T-cell (primary cell): Measurements from ENCODE around the gene FZR1. TPM values are rescaled to one million over a fixed set of nuclear protein-coding genes. Genes with fewer than 3 reads are reported as not detected.
A peak's percentile ranks its signal among the peaks of the same experiment; 100 is the strongest.

Experiments
- ATAC-seq, 4 experiments: fragments of 200-7000 bp in 3 of 4; fragments of 150-1000 bp in 1 of 4; cut with Tn5 transposase; replicated peaks in 1 of 4; 1 replicate in 3 of 4; 2 replicates in 1 of 4; pipeline ENCODE4 v1.10.0; 2021; ENCODE audit warnings: moderate library complexity in 3 of 4, mild to moderate bottlenecking in 2 of 4, moderate number of reproducible peaks in 1 of 4
- CTCF ChIA-PET, 2 donors: fragments of 300-600 bp; sonication (Branson Sonifier 250); formaldehyde crosslinking; loops; one replicate each; lab custom pipeline; 2022; ENCODE audit warnings: antibody characterized with exemption in 2 of 2; lab: Charles Lee
- POLR2A ChIA-PET, 2 donors: fragments of 300-600 bp; sonication (Branson Sonifier 250); formaldehyde crosslinking; loops; one replicate each; lab custom pipeline; 2022; ENCODE audit warnings: antibody characterized with exemption in 2 of 2; lab: Charles Lee
- DNase-seq, 35 experiments: peaks; one replicate each; pipeline versions ENCODE4 v3.0.0 to v3.0.0-alpha.2; 2013 to 2023
- H3K27ac ChIP-seq: one replicate; pipeline ENCODE4 v1.5.1; 2013; ENCODE audit warnings: low read length
- H3K27me3 ChIP-seq, 2 experiments: replicated peaks in 1 of 2; 1 replicate in 1 of 2; 2 replicates in 1 of 2; pipeline versions ENCODE4 v1.6.1 to v1.7.0; 2013; ENCODE audit warnings: low read length in 1 of 2, mixed read lengths in 1 of 2; ENCODE audit not compliant: control insufficient read depth in 2 of 2, insufficient read depth in 2 of 2; ENCODE audit errors: extremely low read depth in 1 of 2
- H3K36me3 ChIP-seq, 2 donors: 1 replicate in 1 of 2; 2 replicates in 1 of 2; pipeline versions ENCODE4 v1.6.1 to v1.7.0; 2013; ENCODE audit warnings: low read length in 1 of 2; ENCODE audit not compliant: control insufficient read depth in 2 of 2, insufficient read depth in 1 of 2; ENCODE audit errors: extremely low read depth in 1 of 2
- H3K4me1 ChIP-seq, 2 experiments: 1 replicate in 1 of 2; 2 replicates in 1 of 2; pipeline versions ENCODE4 v1.6.1 to v1.7.0; 2013; ENCODE audit warnings: low read length in 2 of 2, mixed read lengths in 1 of 2; ENCODE audit not compliant: insufficient read depth in 2 of 2, control insufficient read depth in 1 of 2; ENCODE audit errors: extremely low read depth in 1 of 2
- H3K4me3 ChIP-seq, 2 donors: 1 replicate in 1 of 2; 2 replicates in 1 of 2; pipeline versions ENCODE4 v1.5.1 to v1.7.0; 2013; ENCODE audit warnings: mild to moderate bottlenecking in 2 of 2, low read length in 1 of 2, moderate library complexity in 1 of 2; ENCODE audit not compliant: control insufficient read depth in 1 of 2; ENCODE audit errors: extremely low read depth in 1 of 2
- H3K9me3 ChIP-seq: 2 replicates; pipeline ENCODE4 v1.7.0; 2013
- H3K27ac Mint-ChIP-seq, 2 donors: one replicate each; pipeline ENCODE4 v1.8.0; 2020 to 2021; ENCODE audit warnings: mild to moderate bottlenecking in 2 of 2, mixed read lengths in 2 of 2
- H3K27me3 Mint-ChIP-seq, 2 donors: one replicate each; pipeline ENCODE4 v1.8.0; 2021 to 2022; ENCODE audit warnings: mixed read lengths in 2 of 2
- H3K36me3 Mint-ChIP-seq: one replicate; pipeline ENCODE4 v1.8.0; 2021; ENCODE audit warnings: mixed read lengths
- H3K4me1 Mint-ChIP-seq, 3 donors: one replicate each; pipeline ENCODE4 v1.8.0; 2020 to 2022; ENCODE audit warnings: mixed read lengths in 3 of 3, mild to moderate bottlenecking in 1 of 3
- H3K4me3 Mint-ChIP-seq, 3 donors: one replicate each; pipeline ENCODE4 v1.8.0; 2020 to 2022; ENCODE audit warnings: mild to moderate bottlenecking in 3 of 3, mixed read lengths in 3 of 3, moderate library complexity in 3 of 3
- H3K9me3 Mint-ChIP-seq, 3 donors: one replicate each; pipeline ENCODE4 v1.8.0; 2020 to 2022; ENCODE audit warnings: mixed read lengths in 3 of 3
- WGBS: methylation state at CpG from one replicate; pipeline ENCODE4 v1.1.5; 2013; ENCODE audit warnings: missing lambda C conversion rate; ENCODE audit not compliant: insufficient coverage; 5-methylcytosine and 5-hydroxymethylcytosine counted together
- total RNA-seq, 35 experiments: library from RNA in 6 of 35; stranded (reverse) in 6 of 35; fragments of 120-200 nt in 1 of 35; gene quantifications; one replicate each; pipeline versions ENCODE4 v1.2.1 to v1.2.4 and lab custom pipeline; 2013 to 2026

FZR1 gene
- total RNA-seq, 5 donors from 2014 or later (not counting 1 experiment from before 2014, with no cell fraction given), result 74.0 to 85.6 (median 77.8) TPM

- Mint-ChIP-seq H3K9me3 (no peaks in the 10 kb centered on the region), H3K4me3 (no peak overlapping the region), H3K27ac (no peak overlapping the region), H3K27me3 (no peaks in the 10 kb centered on the region), H3K36me3 (peaks cover 8% of the 10 kb centered on the region), H3K4me1 (peaks cover 47 to 81% (median 68%) of the 10 kb centered on the region in 3 donors)
- H3K9me3 ChIP-seq, result no peaks in the 10 kb centered on the region
- DNase-seq (no peak), ATAC-seq (no peak)
- no peaks in the 10 kb centered on the region for H3K27me3 ChIP-seq
- WGBS, result 94% methylated on average over 20 of the region's 26 CpGs
- ChIA-PET POLR2A (no interaction called here), CTCF (no interaction called here)
- H3K4me3 ChIP-seq, result no peak overlapping the region
- peaks cover 5 to 87% of the 10 kb centered on the region in 2 experiments for H3K4me1 ChIP-seq
- peaks cover 12 to 28% of the 10 kb centered on the region in 2 donors for H3K36me3 ChIP-seq
- H3K27ac ChIP-seq, result no peak overlapping the region
Observed at GRCh38 chr19:3511506-3512251, 5.6 kb downstream of the FZR1 start.

- peaks cover 12 to 28% of the 10 kb centered on the region in 2 donors for H3K36me3 ChIP-seq
- WGBS, result 98% methylated on average over 6 of the region's 17 CpGs
- no peaks in the 10 kb centered on the region for H3K9me3 Mint-ChIP-seq
- peaks cover 8% of the 10 kb centered on the region for H3K36me3 Mint-ChIP-seq
- ATAC-seq, result no peak
- no peaks in the 10 kb centered on the region for H3K27me3 ChIP-seq
- H3K27ac ChIP-seq, result no peak overlapping the region
- H3K4me1 ChIP-seq, result peaks cover 0 to 84% of the 10 kb centered on the region in 2 experiments
- H3K27me3 Mint-ChIP-seq, result no peaks in the 10 kb centered on the region
- ChIA-PET POLR2A (no interaction called here), CTCF (no interaction called here)
- no peak for DNase-seq
- no peak overlapping the region for H3K4me3 Mint-ChIP-seq
- peaks cover 37 to 80% (median 67%) of the 10 kb centered on the region in 3 donors for H3K4me1 Mint-ChIP-seq
- H3K27ac Mint-ChIP-seq, result no peak overlapping the region
- no peaks in the 10 kb centered on the region for H3K9me3 ChIP-seq
- no peak overlapping the region for H3K4me3 ChIP-seq
Observed at GRCh38 chr19:3512562-3513228, 6.6 kb downstream of the FZR1 start.

- no peak overlapping the region for H3K4me3 Mint-ChIP-seq
- no peaks in the 10 kb centered on the region for H3K9me3 Mint-ChIP-seq
- CTCF ChIA-PET, result no interaction called here
- Histone ChIP-seq H3K4me1 (peaks cover 0 to 76% of the 10 kb centered on the region in 2 experiments), H3K27ac (no peak overlapping the region), H3K27me3 (no peaks in the 10 kb centered on the region), H3K36me3 (peaks cover 12 to 30% of the 10 kb centered on the region in 2 donors), H3K4me3 (no peak overlapping the region), H3K9me3 (no peaks in the 10 kb centered on the region)
- POLR2A ChIA-PET, result no interaction called here
- peak overlapping the region in 1 of 2 donors; percentile 34 for H3K27ac Mint-ChIP-seq
- H3K4me1 Mint-ChIP-seq, result peaks cover 33 to 76% (median 66%) of the 10 kb centered on the region in 3 donors
- 96% methylated on average over 18 of the region's 23 CpGs for WGBS
- no peaks in the 10 kb centered on the region for H3K27me3 Mint-ChIP-seq
- peaks cover 8% of the 10 kb centered on the region for H3K36me3 Mint-ChIP-seq
- ATAC-seq (no peak), DNase-seq (no peak)
Observed at GRCh38 chr19:3513229-3514140, 7.4 kb downstream of the FZR1 start.

- no peak overlapping the region for H3K4me3 Mint-ChIP-seq
- peaks cover 18 to 64% (median 57%) of the 10 kb centered on the region in 3 donors for H3K4me1 Mint-ChIP-seq
- DNase-seq (no peak), ATAC-seq (no peak)
- POLR2A ChIA-PET, result no interaction called here
- no peak overlapping the region for H3K27ac ChIP-seq
- H3K4me3 ChIP-seq, result no peak overlapping the region
- H3K27me3 ChIP-seq, result no peaks in the 10 kb centered on the region
- H3K27ac Mint-ChIP-seq, result peak overlapping the region in 1 of 2 donors; percentile 11
- peaks cover 0 to 71% of the 10 kb centered on the region in 2 experiments for H3K4me1 ChIP-seq
- H3K36me3 Mint-ChIP-seq, result no peaks in the 10 kb centered on the region
- no peaks in the 10 kb centered on the region for H3K9me3 ChIP-seq
- H3K9me3 Mint-ChIP-seq, result no peaks in the 10 kb centered on the region
- H3K27me3 Mint-ChIP-seq, result no peaks in the 10 kb centered on the region
- H3K36me3 ChIP-seq, result peaks cover 5 to 32% of the 10 kb centered on the region in 2 donors
- WGBS, result 93% methylated on average over 11 of the region's 12 CpGs
- CTCF ChIA-PET, result interaction anchor here in 1 of 2 donors (0.6 kb wide), 1 partner anchor 473 kb away, joined by 3 read pairs; no protein-coding TSS in a partner anchor
Observed at GRCh38 chr19:3514930-3515329, 8.8 kb downstream of the FZR1 start.

- Mint-ChIP-seq H3K9me3 (no peaks in the 10 kb centered on the region), H3K27ac (peak overlapping the region in 1 of 2 donors; percentile 38), H3K4me1 (peaks cover 18 to 56% (median 55%) of the 10 kb centered on the region in 3 donors), H3K27me3 (no peaks in the 10 kb centered on the region), H3K36me3 (peaks cover 2% of the 10 kb centered on the region), H3K4me3 (peak overlapping the region in 1 of 3 donors; percentile 23)
- ChIA-PET POLR2A (interaction anchor here in 1 of 2 donors (0.6 kb wide), 1 partner anchor 10 kb away, joined by 6 read pairs; the partner anchor contains the start of gene FZR1), CTCF (no interaction called here)
- no peak for ATAC-seq
- peaks cover 6 to 26% of the 10 kb centered on the region in 2 donors for H3K36me3 ChIP-seq
- peaks cover 0 to 61% of the 10 kb centered on the region in 2 experiments for H3K4me1 ChIP-seq
- no peak overlapping the region for H3K4me3 ChIP-seq
- no peaks in the 10 kb centered on the region for H3K27me3 ChIP-seq
- no peaks in the 10 kb centered on the region for H3K9me3 ChIP-seq
- no peak overlapping the region for H3K27ac ChIP-seq
- DNase-seq, result no peak
- WGBS, result 55% methylated on average over 7 of the region's 15 CpGs
Observed at GRCh38 chr19:3515891-3516422, 9.8 kb downstream of the FZR1 start.
